Adrenal gland (tissue), 5 donors: ENCODE measurements around the gene TCF15.

Experiments used
- POLR2A ChIP-seq, 2 donors: fragments of 450-650 bp; IDR thresholded peaks; one replicate each; pipeline ENCODE4 v1.6.1; 2017; ENCODE audit warnings: antibody characterized with exemption in 2 of 2, mild to moderate bottlenecking in 2 of 2, moderate library complexity in 1 of 2
- TF ChIP-seq, protein P1 (sequence below), 6 experiments: fragments of 450-650 bp in 4 of 6; fragments of 200-600 bp in 2 of 6; sonication (generic) in 1 of 6; IDR thresholded peaks; 1 replicate in 5 of 6; 2 replicates in 1 of 6; pipeline versions ENCODE4 v1.5.1 to v1.8.0; 2016 to 2021; ENCODE audit warnings: antibody characterized with exemption in 6 of 6, mild to moderate bottlenecking in 2 of 6, moderate library complexity in 1 of 6
- donor health status: DM: no; HTN: no; CAD: no.

DNA sequence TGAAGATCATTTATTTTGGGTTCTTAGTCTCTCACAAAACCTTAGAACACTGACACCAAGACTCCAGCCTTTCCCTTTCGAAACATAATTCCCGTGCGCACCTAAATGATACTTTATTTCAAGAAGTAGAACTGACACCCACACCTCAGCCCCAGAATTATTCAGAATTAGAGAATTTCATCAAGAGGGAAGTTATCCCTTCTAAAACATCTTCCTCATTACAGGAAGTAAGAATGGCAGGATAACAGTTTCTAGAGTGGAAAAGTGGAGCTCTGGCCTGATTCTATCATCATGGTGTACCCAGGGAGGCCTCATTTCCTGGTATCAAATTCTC lies 44.3 kb upstream of the TCF15 start:
- TF ChIP-seq, protein P1, sequence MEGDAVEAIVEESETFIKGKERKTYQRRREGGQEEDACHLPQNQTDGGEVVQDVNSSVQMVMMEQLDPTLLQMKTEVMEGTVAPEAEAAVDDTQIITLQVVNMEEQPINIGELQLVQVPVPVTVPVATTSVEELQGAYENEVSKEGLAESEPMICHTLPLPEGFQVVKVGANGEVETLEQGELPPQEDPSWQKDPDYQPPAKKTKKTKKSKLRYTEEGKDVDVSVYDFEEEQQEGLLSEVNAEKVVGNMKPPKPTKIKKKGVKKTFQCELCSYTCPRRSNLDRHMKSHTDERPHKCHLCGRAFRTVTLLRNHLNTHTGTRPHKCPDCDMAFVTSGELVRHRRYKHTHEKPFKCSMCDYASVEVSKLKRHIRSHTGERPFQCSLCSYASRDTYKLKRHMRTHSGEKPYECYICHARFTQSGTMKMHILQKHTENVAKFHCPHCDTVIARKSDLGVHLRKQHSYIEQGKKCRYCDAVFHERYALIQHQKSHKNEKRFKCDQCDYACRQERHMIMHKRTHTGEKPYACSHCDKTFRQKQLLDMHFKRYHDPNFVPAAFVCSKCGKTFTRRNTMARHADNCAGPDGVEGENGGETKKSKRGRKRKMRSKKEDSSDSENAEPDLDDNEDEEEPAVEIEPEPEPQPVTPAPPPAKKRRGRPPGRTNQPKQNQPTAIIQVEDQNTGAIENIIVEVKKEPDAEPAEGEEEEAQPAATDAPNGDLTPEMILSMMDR (IDR thresholded peaks at IDR 0.05) = no peak
- no peak for TF ChIP-seq POLR2A (IDR thresholded peaks at IDR 0.05)
